H4 (cell line): ENCODE measurements around the gene C2. TPM values are rescaled to one million over a fixed set of nuclear protein-coding genes. Genes with fewer than 3 reads are reported as not detected.
"Not testable (repeated sequence)": the region's sequence is repeated elsewhere in the genome, so short reads cannot be mapped to it uniquely, and the experiment has no call there.

ENCODE experiments used
- DNase-seq: peaks from one replicate; pipeline ENCODE4 v3.0.0-alpha.2; 2015; ENCODE audit warnings: low spot score
- total RNA-seq: library from RNA; depleted of rRNA; stranded (reverse); fragments of >200 nt; shearing (Covaris generic); gene quantifications from 2 replicates; pipeline ENCODE4 v1.2.3, GENCODE V29; 2014

C2 gene
- total RNA-seq, 1 experiment from 2014 or later: 0.75 TPM

DNA sequence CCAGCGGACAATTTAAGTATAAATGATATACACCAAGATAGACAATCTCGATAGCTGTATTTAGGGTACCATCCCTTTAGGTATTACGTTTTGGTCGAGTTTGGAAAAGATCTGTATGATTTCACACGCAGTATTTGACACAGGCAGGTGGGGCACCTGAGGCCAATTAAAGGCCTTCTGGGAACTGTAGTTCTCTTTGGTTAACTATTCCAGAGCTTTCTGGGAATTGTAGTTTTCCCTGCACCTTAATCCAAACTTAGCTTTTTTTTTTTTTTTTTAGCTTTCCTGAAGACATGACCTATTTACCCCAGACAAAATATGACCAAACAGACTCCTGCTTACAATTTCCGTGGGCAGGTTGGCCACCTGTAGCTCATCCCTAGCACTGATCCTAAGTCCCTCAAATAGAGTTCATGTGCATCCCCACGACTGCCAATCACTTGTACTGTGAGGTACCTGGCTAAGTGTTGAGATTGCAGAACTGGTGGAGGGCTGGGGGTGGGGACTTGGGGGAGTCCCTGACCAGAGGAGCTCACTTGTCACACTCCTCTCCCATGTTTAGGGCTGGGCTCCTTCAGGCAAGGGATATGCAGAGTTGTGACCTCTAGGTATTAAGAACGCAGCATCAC is 29.0 kb upstream of the C2 start:
- DNase-seq: peak; percentile 50

DNA sequence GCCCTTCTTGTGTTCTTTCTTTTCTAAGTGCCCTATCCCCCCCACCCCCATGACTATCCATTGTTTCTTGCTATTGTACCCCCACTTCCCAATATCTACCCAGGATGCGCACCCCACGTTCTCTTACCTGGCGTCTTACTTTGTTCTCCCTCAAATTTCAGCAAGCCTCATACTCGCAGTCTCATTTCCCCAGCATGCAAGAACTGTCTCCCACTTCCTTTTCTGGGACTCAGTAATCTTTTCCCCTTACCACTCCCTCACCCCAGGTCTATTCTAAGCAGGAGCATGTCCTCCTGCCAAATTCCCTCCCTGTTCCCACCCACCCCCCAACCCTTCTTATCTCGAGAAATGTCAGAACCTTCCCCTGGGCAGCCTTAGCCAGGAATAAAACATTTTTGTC is 28.3 kb upstream of the C2 start:
- DNase-seq: no peak

DNA sequence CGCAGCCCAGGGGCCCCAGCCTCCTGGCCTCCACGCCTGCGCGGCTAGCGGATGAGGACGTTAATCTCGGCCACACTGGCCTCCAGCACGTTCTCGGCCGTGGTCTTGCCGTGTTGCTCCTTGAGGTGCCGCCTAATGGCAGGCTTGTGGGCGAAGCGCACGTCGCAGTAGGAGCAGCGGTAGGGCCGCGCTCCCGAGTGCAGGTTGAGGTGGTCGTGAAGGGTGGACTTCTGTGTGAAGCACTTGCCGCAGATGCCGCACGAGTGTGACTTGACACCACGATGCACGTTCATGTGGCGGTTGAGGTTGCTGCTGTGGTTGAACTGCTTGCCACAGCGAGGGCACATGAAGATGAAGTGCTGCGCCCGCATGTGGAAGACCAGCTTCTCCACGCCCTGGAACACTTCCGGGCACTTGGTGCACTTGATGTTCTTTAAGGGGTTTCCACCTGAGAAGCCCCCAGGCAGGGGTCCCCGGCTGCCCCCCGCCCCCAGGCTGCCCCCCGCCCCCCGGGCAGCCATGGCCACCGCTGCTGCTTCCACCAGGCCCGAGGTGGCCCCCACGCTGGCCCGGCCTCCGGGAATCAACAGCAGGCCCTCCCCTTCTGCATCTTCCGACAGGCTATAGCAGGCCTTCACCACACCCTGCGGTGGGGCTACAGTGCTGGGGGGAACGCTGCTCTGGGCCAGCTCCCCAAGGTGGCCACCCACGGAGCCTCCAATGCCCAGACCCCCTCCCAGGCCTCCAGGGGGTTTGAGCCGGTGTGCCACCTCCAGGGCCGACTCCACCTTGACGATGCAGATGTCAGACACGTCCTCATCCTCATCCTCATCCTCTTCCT is 27.4 kb upstream of the C2 start:
- DNase-seq: no peak

DNA sequence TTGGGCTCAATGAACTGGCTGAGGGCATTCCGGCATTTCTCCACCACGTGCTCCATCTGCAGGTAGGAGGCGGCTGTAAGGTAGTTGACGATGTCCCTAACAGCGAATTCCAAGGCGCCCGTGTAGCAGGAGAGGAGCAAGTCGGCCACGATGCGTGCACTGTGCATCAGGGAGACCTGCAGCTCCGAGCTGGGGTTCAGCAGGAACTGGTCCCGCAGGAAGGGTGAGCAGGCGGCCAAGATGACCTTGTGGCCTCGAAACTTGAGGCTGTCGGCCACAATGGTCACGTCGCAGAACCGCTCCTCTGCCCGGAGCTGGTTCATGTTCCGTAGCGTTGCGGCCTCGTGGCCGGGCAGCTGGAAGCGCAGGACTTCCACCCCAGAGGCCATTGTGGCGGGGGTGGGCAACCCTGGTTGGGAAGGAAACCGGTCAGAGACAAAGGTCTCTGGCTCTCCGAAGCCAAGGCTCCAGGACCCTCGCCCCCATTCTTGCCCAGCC is 26.6 kb upstream of the C2 start:
- no peak for DNase-seq

DNA sequence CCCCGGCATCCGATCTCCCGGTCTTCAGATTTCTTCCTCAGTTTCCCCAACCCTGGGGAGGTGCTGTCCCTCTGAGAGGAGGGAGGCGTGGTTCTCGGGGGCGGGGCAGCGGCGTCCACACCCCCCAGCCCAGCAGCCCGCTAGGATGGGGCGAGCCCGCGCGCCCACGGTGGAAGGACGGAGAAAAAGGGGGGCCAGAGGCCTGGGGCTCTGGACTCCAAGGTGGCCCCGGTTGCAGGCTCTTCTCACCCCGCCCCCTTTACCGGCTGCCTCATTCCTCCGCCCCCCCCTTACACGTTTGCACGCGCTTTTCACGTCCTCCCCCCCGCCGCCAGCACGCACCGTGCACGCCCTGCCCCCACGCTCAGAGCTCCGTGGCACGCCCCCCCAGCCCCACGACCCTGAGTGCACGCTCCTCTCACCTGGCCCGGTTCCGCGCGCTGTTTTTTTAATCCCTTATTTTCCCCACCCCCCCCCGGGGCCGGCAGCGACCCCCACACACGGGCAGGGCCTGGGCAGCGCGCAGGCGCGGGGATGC is 26.0 kb upstream of the C2 start:
- peak; percentile 33 for DNase-seq

DNA sequence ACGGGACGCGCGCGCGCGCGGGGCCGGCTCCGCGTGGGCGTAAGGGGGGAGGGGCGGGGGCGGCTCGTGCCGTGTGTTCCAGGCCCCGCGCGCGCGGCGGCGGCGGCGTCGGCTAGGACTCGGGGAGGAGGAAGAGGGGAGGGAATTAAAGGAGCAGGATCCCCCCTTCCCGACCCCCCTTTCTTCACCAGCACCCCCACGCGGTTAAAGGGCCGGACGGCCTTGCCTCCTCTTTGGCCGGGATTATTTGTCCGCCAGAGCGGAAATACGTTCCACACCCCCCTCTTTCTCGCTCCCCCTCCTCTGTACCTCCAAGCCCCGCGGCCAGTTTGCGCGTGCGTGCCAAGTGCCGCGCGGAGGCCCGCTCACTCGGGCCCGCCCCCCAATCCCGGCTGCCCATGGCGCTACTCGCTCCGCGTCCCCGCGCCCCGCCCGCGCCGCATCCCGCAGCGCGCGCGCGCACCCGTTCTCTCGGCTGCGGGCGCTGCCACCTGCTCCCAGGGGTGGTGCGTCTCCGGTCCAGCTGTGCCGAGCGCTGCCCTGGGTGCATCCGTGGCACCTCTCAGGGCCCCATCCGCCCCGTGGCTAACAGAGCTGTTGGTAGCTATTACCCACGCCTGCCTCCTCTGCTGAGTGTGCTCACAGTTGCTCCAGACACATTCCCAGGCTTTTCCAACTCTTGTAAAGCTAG is 25.4 kb upstream of the C2 start, which contains the start of gene ZBTB12:
Gene ZBTB12, minus strand, starts transcription at position 134 of the 691 bp plus-strand sequence. CDS start 781 bp downstream, outside the sequence.
- DNase-seq: peak; percentile 92

DNA sequence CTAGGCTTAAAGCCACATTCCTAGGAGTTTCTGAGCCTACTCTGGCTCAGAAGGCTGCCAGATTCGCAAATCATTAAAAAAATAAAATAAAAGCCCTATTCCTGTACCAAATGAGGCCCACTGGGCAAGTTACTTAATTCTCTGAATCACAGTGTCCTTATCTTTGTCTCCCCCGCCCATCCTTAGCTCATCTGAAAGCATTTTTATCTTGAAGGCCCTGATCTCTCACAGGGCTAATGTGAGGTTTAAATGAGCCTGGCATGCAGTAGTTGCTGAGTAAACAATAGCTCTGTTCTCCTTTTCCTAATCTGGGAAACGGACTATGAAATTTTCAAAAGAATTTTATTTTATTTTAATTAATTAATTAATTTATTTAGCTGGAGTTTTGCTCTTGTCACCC is 23.6 kb upstream of the C2 start:
- no peak for DNase-seq

DNA sequence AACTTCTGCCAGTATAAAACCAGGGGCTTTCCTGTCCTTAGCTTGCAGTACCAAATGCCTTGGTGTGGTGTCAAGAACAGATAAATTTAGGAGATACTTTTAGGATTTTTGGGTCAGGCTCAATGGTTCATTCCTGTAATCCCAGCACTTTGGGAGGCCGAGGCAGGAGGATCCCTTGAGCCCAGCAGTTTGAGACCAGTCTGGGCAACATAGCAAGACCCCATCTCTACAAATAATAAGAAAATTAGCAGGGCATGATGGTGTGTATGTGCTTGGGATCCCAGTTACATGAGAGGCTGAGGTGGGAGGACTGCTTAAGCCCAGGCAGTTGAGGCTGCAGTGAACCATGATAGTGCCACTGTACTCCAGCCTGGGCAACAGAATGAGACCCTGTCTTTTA is 22.5 kb upstream of the C2 start:
- DNase-seq: no peak

DNA sequence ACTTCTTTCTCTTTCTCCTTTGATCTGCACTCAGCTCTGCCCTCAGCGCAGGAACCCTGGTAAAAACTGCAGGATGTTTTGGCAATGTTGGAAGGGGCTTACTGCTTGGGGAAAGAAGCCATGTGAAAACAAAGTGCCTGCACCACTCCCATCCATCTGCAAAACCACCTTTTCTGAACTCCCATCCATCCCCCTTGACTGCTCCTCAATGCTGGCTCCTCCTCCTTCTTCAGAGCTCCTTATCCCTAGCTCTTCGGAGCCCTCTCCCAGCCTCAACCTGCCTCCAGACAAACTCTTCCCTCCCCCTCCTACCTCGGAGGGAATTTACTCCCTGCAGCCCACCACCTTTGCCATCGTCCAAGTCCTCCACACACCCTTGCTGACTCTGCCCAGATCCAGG is 21.4 kb upstream of the C2 start:
- no peak for DNase-seq

DNA sequence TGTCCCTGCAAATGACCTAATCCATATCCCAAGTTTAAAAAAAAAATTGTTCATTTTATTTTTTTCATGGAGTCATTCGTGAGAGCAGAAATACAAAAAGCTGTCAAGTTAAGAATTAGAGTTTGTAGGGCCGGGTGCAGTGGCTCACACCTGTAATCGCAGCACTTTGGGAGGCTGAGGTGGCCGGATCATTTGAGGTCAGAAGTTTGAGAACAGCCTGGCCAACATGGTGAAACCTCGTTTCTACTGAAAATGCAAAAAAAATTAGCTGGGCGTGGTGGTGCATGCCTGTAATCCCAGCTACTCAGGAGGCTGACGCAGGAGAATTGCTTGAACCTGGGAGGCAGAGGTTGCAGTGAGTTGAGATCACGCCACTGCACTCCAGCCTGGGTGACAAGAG is 20.8 kb upstream of the C2 start:
- DNase-seq: not testable (repeated sequence)

DNA sequence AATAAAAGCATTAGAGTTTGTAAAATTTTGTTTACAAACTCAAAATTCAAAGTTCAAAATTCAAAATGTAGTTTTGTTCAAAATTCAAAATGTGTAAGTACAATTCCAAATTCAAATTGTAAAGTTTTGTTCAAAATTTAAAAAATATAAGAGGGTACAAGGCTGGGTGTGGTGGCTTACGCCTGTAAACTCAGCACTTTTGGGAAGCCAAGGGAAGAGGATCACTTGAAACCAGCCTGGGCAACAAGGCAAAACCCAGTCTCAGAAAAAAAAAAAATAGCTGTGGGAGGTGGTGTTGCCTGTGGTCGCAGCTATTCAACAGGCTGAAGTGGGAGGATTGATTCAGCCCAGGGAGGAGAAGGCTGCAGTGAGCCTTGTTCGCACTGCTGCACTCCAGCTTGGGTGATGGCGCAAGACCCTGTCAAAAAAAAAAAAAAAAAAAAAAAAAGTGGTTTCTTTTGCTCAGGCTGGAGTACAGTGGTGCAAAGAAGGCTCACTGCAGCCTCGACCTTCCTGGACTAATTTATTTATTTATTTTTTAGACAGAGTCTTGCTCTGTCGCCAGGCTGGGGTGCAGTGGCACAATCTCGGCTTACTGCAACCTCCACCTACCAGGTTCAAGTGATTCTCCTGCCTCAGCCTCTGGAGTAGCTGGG is 20.2 kb upstream of the C2 start:
- DNase-seq: peak; percentile 90

DNA sequence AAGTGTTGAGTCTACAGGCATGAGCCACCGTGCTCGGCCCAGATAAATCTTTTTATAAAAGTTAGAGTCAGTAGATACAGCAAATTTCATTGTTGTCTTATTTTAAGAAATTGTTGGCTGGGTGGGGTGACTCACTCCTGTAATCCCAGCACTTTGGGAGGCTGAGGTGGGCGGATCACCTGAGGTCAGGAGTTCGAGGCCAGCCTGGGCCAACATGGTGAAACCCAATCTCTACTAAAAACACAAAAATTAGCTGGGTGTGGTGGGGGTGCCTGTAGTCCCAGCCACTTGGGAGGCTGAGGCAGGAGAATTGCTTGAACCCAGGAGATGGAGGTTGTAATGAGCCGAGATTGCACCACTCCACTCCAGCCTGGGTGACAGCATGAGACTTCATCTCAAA is 19.3 kb upstream of the C2 start:
- not testable (repeated sequence) for DNase-seq

DNA sequence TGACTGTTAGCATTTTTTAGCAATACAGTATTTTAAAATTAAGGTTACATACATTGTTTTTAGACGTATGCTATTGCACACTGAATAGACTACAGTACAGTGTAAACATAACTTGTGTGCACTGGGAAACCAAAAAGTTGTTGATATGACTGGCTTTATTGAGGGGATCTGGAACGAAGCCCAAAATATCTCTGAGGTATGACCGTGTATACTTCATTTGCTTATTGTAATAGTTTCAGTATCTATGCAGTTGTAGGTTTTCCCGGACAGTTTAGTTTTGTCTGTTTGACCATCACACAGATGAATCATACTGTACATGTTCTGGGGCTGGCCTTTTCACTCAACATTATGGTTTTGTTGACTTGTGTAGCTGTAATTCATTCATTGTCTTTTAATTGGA is 18.7 kb upstream of the C2 start:
- DNase-seq: no peak

DNA sequence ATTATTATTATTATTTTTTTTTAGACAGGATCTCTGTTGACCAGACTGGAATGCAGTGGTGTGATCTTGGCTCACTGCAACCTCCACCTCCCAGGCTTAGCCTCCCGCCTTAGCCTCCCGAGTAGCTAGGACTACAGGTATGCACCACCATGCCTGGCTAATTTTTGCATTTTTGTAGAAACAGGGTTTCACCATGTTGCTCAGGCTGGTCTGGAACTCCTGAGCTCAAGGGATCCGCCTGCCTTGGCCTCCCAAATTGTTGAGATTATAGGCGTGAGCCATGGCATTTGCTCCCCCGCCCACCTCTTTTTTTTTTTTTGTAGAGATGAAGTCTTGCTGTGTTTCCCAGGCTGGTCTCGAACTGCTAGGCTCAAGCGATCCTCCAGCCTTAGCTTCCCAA is 18.2 kb upstream of the C2 start:
- not testable (repeated sequence) for DNase-seq

DNA sequence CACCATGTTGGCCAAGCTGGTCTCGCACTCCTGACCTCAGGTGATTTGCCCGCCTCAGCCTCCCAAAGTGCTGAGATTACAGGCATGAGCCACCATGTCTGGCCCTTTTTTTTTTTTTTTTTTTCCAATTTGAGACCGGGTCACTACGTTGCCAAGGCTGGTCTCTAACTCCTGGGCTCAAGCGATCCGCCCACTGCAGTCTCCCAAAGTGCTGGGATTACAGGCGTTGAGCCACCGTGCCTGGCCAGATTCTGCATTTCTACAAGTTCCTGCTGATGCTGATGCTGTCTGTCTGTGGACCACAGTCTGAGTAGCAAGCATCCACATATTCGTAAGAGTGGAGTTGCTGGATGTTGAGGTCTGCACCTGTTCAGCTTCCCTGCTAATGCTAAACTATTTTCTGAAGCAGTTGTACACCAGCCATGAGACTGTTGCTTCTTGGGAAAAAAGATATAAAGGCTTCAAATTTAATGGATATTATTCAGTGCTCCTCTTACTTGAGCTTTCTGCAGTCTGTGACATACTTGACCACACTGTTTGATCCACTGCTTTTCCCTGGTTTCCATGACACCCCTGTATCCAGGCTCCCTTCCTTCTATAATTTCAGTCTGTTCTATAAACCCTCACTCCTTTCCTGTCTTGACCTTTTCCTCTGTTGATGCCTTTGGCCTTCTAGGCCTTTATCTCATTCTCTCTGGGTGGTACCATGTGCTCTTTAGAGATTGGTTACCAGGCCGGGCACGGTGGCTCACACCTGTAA is 15.5 kb upstream of the C2 start:
- no peak for DNase-seq

DNA sequence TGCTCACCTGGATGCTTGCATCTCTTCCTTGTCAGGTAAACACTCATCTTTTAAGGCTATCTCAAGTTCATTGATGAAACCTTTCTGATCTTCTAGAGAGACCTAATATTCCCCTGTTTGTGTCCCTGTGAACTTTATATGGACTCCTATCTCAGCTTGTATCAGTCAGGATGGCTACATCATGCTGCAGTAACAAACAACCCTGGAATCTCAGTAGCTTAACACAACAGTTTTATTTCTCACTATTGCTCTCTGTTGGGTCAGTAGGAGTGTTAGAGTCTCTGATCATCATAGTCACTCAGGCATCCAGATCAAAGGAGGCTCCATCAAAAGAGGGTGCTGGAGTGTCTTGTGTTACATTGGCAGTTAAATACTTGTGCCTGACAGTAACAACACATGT is 12.2 kb upstream of the C2 start:
- DNase-seq: no peak

DNA sequence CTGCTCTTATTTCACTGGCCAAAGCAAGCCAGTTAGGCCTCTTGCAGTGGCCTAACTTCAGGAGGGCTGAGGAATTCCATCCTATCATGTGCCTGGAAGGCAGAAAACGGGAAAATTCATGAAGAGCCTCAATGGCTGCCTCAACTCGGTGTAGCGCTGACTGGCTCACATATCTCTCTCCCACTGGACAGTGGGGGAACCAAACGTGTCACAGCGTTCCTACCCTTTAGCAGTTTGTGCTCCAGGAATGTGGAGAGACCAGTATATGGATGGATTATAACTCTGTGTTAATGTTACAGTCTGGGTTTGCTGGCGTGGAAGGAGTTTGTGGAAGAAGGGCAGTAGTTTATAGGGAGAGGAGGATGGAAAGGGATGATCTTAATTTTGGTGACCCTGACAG is 11.8 kb upstream of the C2 start:
- DNase-seq: no peak

DNA sequence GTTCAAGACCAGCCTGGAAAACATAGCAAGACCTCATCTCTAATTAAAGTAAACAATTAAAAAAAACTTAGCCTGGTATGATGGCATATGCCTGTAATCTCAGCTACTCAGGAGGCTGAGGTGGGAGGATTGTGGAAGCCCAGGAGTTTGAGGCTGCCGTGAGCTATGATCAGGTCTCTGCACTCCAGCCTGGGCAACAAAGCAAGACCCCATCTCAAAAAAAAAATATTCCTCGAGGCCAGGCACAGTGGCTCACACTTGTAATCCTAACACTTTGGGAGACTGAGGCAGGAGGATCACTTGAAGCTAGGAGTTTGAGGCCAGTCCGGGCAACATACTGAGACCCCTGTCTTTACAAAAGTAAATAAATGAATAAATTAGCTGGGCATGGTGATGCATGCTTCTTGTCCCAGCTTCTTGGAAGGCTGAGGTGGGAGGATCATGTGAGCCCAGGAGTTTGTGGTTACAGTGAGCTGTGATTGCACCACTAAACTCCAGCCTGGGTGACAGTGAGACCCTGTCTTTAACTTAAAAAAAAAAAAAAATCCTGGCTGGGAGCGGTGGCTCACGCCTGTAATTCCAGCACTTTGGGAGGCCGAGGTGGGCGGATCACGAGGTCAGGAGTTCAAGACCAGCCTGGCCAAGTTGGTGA is 9.3 kb upstream of the C2 start:
- no peak for DNase-seq

DNA sequence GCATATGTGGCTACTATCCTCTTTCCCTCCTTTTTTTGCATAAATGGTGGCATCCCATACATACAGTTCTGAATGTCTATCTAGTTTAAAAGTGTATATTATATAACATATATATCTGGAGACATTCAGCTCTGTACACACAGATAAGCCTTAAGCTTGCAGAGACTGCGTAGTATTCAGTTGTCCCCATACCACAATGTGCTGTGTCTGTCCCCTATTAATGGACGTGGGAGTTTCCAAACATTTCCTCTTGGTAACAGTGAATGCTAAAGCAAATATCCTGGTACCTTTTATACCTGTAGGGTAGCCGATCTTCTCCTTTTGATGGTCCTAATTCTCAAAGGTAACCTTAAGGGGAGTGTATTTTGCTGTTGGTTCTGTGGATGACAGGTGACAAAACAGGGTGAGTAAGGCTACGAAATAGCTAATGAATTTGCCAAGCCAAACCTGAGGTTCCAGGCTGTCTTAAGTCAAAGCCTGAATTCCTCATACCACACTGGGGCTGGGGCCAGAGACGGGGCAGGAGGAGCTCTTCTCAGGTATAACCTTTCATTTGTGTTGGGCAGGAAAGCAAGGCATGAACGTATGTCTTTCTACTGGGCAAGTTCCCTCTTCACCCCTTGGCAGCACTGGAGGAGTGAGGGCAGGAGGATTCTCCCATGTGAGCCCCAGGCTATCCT is 7.8 kb upstream of the C2 start:
- no peak for DNase-seq

DNA sequence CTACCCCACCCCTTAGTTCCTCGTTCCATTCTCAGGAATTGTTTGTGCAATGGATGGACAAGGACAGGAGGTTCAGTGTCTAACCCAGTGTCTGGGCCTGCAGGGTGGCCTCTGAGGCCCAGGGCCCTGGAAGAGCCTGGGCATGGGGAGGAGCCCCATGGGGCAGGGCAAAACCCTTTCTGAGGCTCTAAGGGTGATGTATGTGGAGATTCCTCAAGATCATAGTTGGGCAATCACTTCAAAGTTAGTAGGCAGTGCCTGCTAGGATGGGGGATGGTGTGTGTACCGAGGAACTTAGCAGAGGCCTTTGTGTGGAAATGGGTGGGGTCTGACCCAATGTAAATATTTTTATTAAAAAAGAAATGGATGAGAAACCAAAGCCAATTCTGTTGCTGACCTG is 6.7 kb upstream of the C2 start:
- no peak for DNase-seq
